Nephron progenitor cell (in vitro differentiated cells): Measurements from ENCODE around the gene NRP2.

Experiments used
- DNase-seq: peaks from one replicate; pipeline ENCODE4 v3.0.0; 2021
- H3K27ac Mint-ChIP-seq: 2 replicates; pipeline ENCODE4 v1.8.0; 2021; ENCODE audit warnings: mild to moderate bottlenecking, moderate library complexity, mixed read lengths
- H3K27me3 Mint-ChIP-seq: 2 replicates; pipeline ENCODE4 v1.8.0; 2021; ENCODE audit warnings: mild to moderate bottlenecking, low read depth, mixed read lengths; ENCODE audit not compliant: poor library complexity
- H3K36me3 Mint-ChIP-seq: 2 replicates; pipeline ENCODE4 v1.8.0; 2021; ENCODE audit warnings: low read depth, mixed read lengths
- H3K4me1 Mint-ChIP-seq: 2 replicates; pipeline ENCODE4 v1.8.0; 2021; ENCODE audit warnings: mixed read lengths
- H3K4me3 Mint-ChIP-seq: 2 replicates; pipeline ENCODE4 v1.8.0; 2021; ENCODE audit warnings: mild to moderate bottlenecking, moderate library complexity, mixed read lengths
- H3K9me3 Mint-ChIP-seq: 2 replicates; pipeline ENCODE4 v1.8.0; 2021; ENCODE audit warnings: mild to moderate bottlenecking, moderate library complexity, mixed read lengths
- TF ChIP-seq, protein P1 (sequence below): fragments of 200-600 bp; sonication (generic); IDR thresholded peaks from 2 replicates; pipeline ENCODE4 v1.5.0; 2021; ENCODE audit warnings: antibody characterized with exemption

The NRP2 gene

GRCh38 chr2:205748639-205749038 is 66.3 kb downstream of the NRP2 start:
- DNase-seq: no peak
- Mint-ChIP-seq H3K27ac (no peak overlapping the region), H3K36me3 (peaks cover 85% of the 10 kb centered on the region), H3K4me1 (peaks cover 82% of the 10 kb centered on the region), H3K4me3 (no peak overlapping the region), H3K9me3 (no peaks in the 10 kb centered on the region), H3K27me3 (peaks cover 12% of the 10 kb centered on the region)
- TF ChIP-seq, protein P1, sequence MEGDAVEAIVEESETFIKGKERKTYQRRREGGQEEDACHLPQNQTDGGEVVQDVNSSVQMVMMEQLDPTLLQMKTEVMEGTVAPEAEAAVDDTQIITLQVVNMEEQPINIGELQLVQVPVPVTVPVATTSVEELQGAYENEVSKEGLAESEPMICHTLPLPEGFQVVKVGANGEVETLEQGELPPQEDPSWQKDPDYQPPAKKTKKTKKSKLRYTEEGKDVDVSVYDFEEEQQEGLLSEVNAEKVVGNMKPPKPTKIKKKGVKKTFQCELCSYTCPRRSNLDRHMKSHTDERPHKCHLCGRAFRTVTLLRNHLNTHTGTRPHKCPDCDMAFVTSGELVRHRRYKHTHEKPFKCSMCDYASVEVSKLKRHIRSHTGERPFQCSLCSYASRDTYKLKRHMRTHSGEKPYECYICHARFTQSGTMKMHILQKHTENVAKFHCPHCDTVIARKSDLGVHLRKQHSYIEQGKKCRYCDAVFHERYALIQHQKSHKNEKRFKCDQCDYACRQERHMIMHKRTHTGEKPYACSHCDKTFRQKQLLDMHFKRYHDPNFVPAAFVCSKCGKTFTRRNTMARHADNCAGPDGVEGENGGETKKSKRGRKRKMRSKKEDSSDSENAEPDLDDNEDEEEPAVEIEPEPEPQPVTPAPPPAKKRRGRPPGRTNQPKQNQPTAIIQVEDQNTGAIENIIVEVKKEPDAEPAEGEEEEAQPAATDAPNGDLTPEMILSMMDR: no peak

DNA sequence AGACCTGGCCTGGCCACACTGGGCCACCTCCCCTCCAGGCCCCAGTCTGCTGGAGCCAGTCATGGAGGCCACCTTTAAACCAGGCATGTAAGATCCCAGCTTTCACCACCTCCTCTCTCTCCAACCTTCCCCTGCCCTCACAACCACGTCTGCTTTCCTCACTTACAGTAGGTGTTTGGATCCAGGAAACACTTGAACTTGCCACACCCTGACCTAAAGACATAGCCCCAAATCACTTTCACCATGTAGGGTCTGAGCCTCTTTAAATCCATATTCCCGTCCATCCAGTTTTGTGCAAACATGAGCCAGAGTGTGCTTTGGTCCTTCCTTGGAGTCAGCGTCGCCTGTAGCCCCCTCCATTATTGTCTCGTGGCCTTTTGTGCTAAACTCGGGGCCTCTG is 66.8 kb downstream of the NRP2 start:
- peak overlapping the region; percentile 47 for H3K27ac Mint-ChIP-seq
- DNase-seq: no peak
- peaks cover 80% of the 10 kb centered on the region for H3K36me3 Mint-ChIP-seq
- H3K4me3 Mint-ChIP-seq: no peak overlapping the region
- H3K27me3 Mint-ChIP-seq: peaks cover 12% of the 10 kb centered on the region
- no peaks in the 10 kb centered on the region for H3K9me3 Mint-ChIP-seq
- TF ChIP-seq, protein P1: no peak
- peaks cover 84% of the 10 kb centered on the region for H3K4me1 Mint-ChIP-seq

GRCh38 chr2:205750797-205751196 is 68.5 kb downstream of the NRP2 start:
- Mint-ChIP-seq H3K9me3 (no peaks in the 10 kb centered on the region), H3K36me3 (peaks cover 63% of the 10 kb centered on the region), H3K27ac (no peak overlapping the region), H3K4me3 (no peak overlapping the region), H3K27me3 (peaks cover 11% of the 10 kb centered on the region), H3K4me1 (peaks cover 84% of the 10 kb centered on the region)
- no peak for DNase-seq
- TF ChIP-seq, protein P1: no peak

DNA sequence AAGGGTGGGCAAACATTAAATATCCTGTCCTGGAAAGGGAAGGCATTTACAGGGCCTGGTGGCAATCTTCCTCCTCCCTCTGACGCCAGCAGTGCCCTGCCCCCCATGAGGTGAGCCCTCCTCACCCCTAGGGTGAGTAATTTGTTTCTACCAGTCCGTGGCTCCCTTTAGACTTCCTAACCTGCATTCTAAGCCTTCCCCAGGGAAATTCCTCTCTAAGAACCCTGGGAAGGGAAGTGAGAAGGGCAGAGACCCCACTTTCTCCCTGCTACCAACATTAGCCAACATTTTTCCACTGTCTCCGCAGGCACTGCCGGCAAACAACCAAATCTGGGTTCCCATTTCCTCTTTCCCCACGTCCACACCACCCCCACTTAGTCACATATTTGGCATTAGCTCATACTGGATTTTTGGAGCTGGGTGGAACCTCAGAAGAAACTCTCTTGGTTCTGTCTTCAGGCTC is 69.3 kb downstream of the NRP2 start:
- Mint-ChIP-seq H3K9me3 (no peaks in the 10 kb centered on the region), H3K27me3 (peaks cover 11% of the 10 kb centered on the region), H3K4me3 (no peak overlapping the region), H3K4me1 (peaks cover 81% of the 10 kb centered on the region), H3K36me3 (peaks cover 62% of the 10 kb centered on the region), H3K27ac (peak overlapping the region; percentile 47)
- TF ChIP-seq, protein P1: no peak
- no peak for DNase-seq

GRCh38 chr2:205752296-205752820 is 70.1 kb downstream of the NRP2 start:
- Mint-ChIP-seq H3K27me3 (peaks cover 11% of the 10 kb centered on the region), H3K4me1 (peaks cover 77% of the 10 kb centered on the region), H3K36me3 (peaks cover 69% of the 10 kb centered on the region), H3K4me3 (no peak overlapping the region), H3K27ac (no peak overlapping the region), H3K9me3 (no peaks in the 10 kb centered on the region)
- TF ChIP-seq, protein P1: no peak
- no peak for DNase-seq

DNA sequence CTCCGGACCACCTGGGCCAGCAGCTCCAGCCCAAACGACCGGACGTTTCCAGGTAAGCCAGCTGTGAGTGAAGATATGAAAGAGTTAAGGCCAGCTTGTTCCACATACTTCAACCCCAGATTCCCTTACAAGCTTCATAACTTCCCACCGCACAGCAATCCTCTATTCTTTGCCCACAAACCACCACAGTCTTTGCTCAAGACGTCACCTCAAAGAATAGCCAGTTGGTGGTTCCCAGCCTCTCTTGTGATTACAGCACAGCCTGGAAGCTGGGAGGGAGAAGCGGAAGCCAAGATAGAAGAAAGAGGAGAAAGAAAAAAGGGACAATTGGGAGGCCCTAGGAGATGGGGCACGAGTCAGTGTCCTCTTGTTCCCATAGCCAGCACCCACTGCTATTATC is 70.6 kb downstream of the NRP2 start:
- no peak for DNase-seq
- H3K4me1 Mint-ChIP-seq: peaks cover 77% of the 10 kb centered on the region
- H3K36me3 Mint-ChIP-seq: peaks cover 71% of the 10 kb centered on the region
- no peak overlapping the region for H3K27ac Mint-ChIP-seq
- no peak overlapping the region for H3K4me3 Mint-ChIP-seq
- H3K27me3 Mint-ChIP-seq: peaks cover 8% of the 10 kb centered on the region
- H3K9me3 Mint-ChIP-seq: no peaks in the 10 kb centered on the region
- TF ChIP-seq, protein P1: no peak
